ENCODE results near the gene LIPJ.

Gene LIPJ

DNA sequence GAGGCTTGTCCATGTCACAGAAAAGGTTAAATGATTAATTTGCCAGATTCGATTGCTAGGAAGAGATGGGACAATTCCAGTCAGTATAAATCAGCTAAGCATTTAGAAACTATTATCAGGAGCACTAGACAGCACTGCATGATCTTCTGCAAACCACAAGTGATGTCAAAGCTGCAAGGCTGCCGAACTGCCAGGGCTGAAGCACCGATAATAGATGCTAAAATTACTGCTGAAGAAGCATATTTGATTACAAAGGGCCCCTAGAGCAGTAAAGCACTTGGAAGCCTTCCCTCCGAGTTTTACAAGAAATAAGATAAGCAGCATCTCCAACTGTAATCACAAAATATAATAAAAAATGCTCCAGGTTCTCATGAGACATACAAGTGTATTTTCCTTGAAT lies 44.0 kb upstream of the LIPJ start:
- Histone ChIP-seq H3K36me3 (replicated peaks) (no peaks in the 10 kb centered on the region), H3K4me3 (ENCODE audit: low read depth, low read length) (no peak overlapping the region), H3K27ac (no peak overlapping the region), H3K27me3 (replicated peaks) (no peaks in the 10 kb centered on the region)
- TF ChIP-seq, protein P1, sequence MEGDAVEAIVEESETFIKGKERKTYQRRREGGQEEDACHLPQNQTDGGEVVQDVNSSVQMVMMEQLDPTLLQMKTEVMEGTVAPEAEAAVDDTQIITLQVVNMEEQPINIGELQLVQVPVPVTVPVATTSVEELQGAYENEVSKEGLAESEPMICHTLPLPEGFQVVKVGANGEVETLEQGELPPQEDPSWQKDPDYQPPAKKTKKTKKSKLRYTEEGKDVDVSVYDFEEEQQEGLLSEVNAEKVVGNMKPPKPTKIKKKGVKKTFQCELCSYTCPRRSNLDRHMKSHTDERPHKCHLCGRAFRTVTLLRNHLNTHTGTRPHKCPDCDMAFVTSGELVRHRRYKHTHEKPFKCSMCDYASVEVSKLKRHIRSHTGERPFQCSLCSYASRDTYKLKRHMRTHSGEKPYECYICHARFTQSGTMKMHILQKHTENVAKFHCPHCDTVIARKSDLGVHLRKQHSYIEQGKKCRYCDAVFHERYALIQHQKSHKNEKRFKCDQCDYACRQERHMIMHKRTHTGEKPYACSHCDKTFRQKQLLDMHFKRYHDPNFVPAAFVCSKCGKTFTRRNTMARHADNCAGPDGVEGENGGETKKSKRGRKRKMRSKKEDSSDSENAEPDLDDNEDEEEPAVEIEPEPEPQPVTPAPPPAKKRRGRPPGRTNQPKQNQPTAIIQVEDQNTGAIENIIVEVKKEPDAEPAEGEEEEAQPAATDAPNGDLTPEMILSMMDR (IDR thresholded peaks at IDR 0.05; ENCODE audit: low read depth, low read length, missing control alignments): no peak
- in situ Hi-C loops (cut with HindIII; ENCODE audit: low pct_ligation_motif_present, low sequenced_read_pairs): no loop called here
- peak; percentile 27 for DNase-seq

DNA sequence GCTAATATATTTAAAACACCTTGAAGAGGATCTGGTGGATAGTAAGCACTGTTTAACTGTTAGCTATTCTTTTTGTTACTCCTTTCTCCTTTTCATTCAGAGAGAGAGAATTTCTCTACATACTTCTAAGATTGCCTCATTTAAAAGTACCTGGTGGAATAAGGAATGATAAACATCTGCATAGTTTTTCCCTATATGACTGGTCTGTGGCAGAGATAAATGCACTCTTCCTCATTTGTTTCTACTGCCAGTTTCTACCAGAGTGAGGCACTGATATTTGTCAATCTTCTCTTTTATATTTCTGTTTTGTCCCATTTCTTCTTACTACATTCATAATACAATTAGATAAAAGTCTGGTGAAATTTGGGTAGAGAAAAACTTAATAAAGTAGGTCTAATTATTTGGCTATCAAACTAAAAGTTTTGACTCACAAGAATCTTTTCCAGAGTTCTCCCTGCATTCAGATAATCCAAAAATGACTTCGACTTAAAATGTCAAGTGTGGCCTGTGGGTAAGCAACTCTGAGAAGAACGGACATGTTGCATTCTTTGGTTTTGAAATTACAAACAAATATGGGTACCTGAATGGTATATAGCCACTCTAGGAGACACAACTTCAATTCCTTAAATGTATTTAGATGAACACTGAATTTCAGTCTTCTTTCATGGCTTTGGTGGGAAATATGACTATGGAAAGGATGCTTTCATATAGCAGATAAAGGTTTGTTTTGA lies 42.3 kb upstream of the LIPJ start:
- in situ Hi-C loops (cut with HindIII; ENCODE audit: low pct_ligation_motif_present, low sequenced_read_pairs): no loop called here
- H3K27ac ChIP-seq: no peak overlapping the region
- TF ChIP-seq, protein P1 (IDR thresholded peaks at IDR 0.05; ENCODE audit: low read depth, low read length, missing control alignments): no peak
- no peak overlapping the region for H3K4me3 ChIP-seq (ENCODE audit: low read depth, low read length)
- H3K27me3 ChIP-seq (replicated peaks): no peaks in the 10 kb centered on the region
- no peak for DNase-seq
- no peaks in the 10 kb centered on the region for H3K36me3 ChIP-seq (replicated peaks)

DNA sequence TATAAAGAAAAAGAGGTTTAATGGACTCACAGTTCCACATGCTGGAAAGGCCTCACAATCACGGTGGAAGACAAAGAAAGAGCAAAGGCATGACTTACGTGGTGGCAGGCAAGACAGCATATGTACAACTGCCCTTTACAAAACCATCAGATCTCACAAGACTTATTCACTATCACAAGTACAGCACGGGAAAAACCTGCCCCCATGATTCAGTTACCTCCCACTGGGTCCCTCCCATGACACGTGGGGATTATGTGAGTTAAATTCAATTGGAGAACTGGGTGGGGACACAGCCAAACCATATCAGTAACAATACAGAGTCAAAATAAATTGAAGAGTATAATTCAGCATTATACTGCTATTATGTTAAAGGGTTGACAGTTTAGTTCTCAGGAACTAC lies 41.2 kb upstream of the LIPJ start:
- no peak for DNase-seq
- TF ChIP-seq, protein P1 (IDR thresholded peaks at IDR 0.05; ENCODE audit: low read depth, low read length, missing control alignments): no peak
- in situ Hi-C loops (cut with HindIII; ENCODE audit: low pct_ligation_motif_present, low sequenced_read_pairs): no loop called here
- H3K36me3 ChIP-seq (replicated peaks): no peaks in the 10 kb centered on the region
- H3K27me3 ChIP-seq (replicated peaks): no peaks in the 10 kb centered on the region
- no peak overlapping the region for H3K4me3 ChIP-seq (ENCODE audit: low read depth, low read length)
- no peak overlapping the region for H3K27ac ChIP-seq

DNA sequence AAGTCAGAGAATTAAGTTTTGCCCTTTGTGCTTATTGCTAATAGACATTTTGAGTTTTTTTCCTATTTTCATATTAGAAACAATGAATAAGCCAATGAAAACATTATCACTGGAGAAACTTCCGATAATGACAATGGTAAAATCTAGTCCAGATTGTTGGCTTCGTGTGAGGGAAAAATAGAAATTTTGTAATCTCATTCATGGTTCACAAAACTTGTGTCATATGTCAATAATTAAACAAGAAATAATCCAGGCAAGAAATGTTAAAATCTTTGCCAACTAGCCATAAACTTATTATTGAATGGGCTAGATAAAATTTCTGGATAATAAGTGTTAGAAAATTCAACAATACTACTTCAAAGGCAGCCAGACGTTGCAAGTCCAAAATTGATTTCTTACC lies 40.1 kb upstream of the LIPJ start:
- H3K4me3 ChIP-seq (ENCODE audit: low read depth, low read length): no peak overlapping the region
- in situ Hi-C loops (cut with HindIII; ENCODE audit: low pct_ligation_motif_present, low sequenced_read_pairs): no loop called here
- H3K27me3 ChIP-seq (replicated peaks): no peaks in the 10 kb centered on the region
- no peaks in the 10 kb centered on the region for H3K36me3 ChIP-seq (replicated peaks)
- no peak overlapping the region for H3K27ac ChIP-seq
- DNase-seq: no peak
- TF ChIP-seq, protein P1 (IDR thresholded peaks at IDR 0.05; ENCODE audit: low read depth, low read length, missing control alignments): no peak

DNA sequence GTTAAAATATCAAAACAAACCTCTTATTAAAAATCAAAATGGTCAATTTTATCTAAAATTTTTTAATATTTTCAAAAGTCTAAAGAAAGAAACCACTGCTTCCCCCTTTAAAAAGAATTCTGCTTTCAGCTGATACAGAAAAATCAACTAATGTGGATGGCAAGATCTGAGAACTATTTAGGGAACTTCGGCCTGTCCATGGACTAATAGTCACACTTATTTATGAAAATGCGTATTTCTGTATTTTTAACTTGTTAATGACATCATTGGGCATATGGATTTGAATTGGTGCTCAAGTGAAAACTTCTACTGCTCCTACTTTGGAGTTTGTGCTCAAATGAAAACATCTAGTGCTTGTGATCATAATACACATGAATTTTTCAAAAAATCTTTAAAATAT lies 35.3 kb upstream of the LIPJ start:
- H3K4me3 ChIP-seq (ENCODE audit: low read depth, low read length): no peak overlapping the region
- DNase-seq: no peak
- H3K27me3 ChIP-seq (replicated peaks): no peaks in the 10 kb centered on the region
- in situ Hi-C loops (cut with HindIII; ENCODE audit: low pct_ligation_motif_present, low sequenced_read_pairs): loop anchor here (25.0 kb wide), 1 partner anchor 689 kb away; the partner anchor contains the start of genes KLLN and PTEN
- no peak overlapping the region for H3K27ac ChIP-seq
- H3K36me3 ChIP-seq (replicated peaks): no peaks in the 10 kb centered on the region
- TF ChIP-seq, protein P1 (IDR thresholded peaks at IDR 0.05; ENCODE audit: low read depth, low read length, missing control alignments): no peak
